GM19193 (cell line): ENCODE results near the gene MYO3B.

Source experiments
- POLR2A ChIP-seq: IDR thresholded peaks from 4 replicates; pipeline ENCODE4 v1.6.1; 2011; ENCODE audit not compliant: insufficient read depth, insufficient read length; ENCODE audit errors: extremely low read depth

MYO3B gene

GRCh38 chr2:170177950-170178781 lies at the start of gene MYO3B:
TSS of gene MYO3B (plus strand) at chr2:170178147. CDS start at chr2:170178288, 141 bp downstream.
- TF ChIP-seq POLR2A, result no peak

GRCh38 chr2:170139276-170139967 lies 38.5 kb upstream of the MYO3B start:
- no peak for TF ChIP-seq POLR2A

GRCh38 chr2:170140561-170140960 lies 37.4 kb upstream of the MYO3B start:
- no peak for TF ChIP-seq POLR2A

- TF ChIP-seq POLR2A, result no peak
Measured at GRCh38 chr2:170141865-170142264, 36.1 kb upstream of the MYO3B start.

GRCh38 chr2:170142502-170142901 lies 35.4 kb upstream of the MYO3B start:
- no peak for TF ChIP-seq POLR2A

- TF ChIP-seq POLR2A, result no peak
Measured at GRCh38 chr2:170143045-170143717, 34.8 kb upstream of the MYO3B start.

GRCh38 chr2:170144761-170145160 lies 33.2 kb upstream of the MYO3B start:
- TF ChIP-seq POLR2A, result no peak

GRCh38 chr2:170145191-170145590 lies 32.8 kb upstream of the MYO3B start:
- no peak for TF ChIP-seq POLR2A

- no peak for TF ChIP-seq POLR2A
Measured at GRCh38 chr2:170145675-170146432, 32.1 kb upstream of the MYO3B start.

- no peak for TF ChIP-seq POLR2A
Measured at GRCh38 chr2:170146784-170147183, 31.2 kb upstream of the MYO3B start.

- TF ChIP-seq POLR2A, result no peak
Measured at GRCh38 chr2:170147576-170147975, 30.4 kb upstream of the MYO3B start.

- TF ChIP-seq POLR2A, result no peak
Measured at GRCh38 chr2:170148161-170148560, 29.8 kb upstream of the MYO3B start.

GRCh38 chr2:170152421-170152820 lies 25.5 kb upstream of the MYO3B start:
- TF ChIP-seq POLR2A, result no peak

- TF ChIP-seq POLR2A, result no peak
Measured at GRCh38 chr2:170155022-170155722, 22.8 kb upstream of the MYO3B start.

GRCh38 chr2:170155723-170156253 lies 22.2 kb upstream of the MYO3B start:
- no peak for TF ChIP-seq POLR2A

GRCh38 chr2:170156592-170156991 lies 21.4 kb upstream of the MYO3B start:
- TF ChIP-seq POLR2A, result no peak
